C1 segment of cervical spinal cord (tissue), 14 donors: Measurements from ENCODE around the gene PARL.
"Not testable (repeated sequence)": the region's sequence is repeated elsewhere in the genome, so short reads cannot be mapped to it uniquely, and the experiment has no call there.

Source experiments
- DNase-seq, 14 donors: peaks; one replicate each; lab custom pipeline; 2025; lab: John Stamatoyannopoulos, UW

The PARL gene

GRCh38 chr3:183792976-183793375 lies 91.7 kb downstream of the PARL start:
- DNase-seq, result no peak

- no peak for DNase-seq
These were observed 94.0 kb downstream of the PARL start for GRCh38 chr3:183790700-183791099.

- DNase-seq, result no peak
These were observed 94.9 kb downstream of the PARL start for GRCh38 chr3:183789826-183790225.

GRCh38 chr3:183784503-183784902 lies 100.2 kb downstream of the PARL start:
- not testable (repeated sequence) for DNase-seq

- no peak for DNase-seq
These were observed 102.0 kb downstream of the PARL start for GRCh38 chr3:183782576-183783276.

- DNase-seq, result no peak
These were observed 103.4 kb downstream of the PARL start for GRCh38 chr3:183781246-183781645.

- DNase-seq, result no peak
These were observed 104.7 kb downstream of the PARL start for GRCh38 chr3:183779896-183780465.
